Retinal pigment epithelial cell (primary cell): Measurements from ENCODE around the gene PKNOX2.
A peak's percentile ranks its signal among the peaks of the same experiment; 100 is the strongest.

Experiments
- DNase-seq: peaks from one replicate; pipeline ENCODE4 v3.0.0-alpha.2; 2010; ENCODE audit warnings: low read depth
- H3K4me3 ChIP-seq: 2 replicates; pipeline ENCODE4 v1.5.1; 2011; ENCODE audit warnings: mild to moderate bottlenecking, low read length, control low read depth, moderate library complexity
- TF ChIP-seq, protein P1 (sequence below): conservative IDR thresholded peaks from 2 replicates; pipeline ENCODE4 v1.5.1; 2011; ENCODE audit warnings: low read depth, low read length, control low read depth, inconsistent platforms

The PKNOX2 gene

GRCh38 chr11:125162743-125163142, 1.8 kb upstream of the PKNOX2 start:
- TF ChIP-seq, protein P1, sequence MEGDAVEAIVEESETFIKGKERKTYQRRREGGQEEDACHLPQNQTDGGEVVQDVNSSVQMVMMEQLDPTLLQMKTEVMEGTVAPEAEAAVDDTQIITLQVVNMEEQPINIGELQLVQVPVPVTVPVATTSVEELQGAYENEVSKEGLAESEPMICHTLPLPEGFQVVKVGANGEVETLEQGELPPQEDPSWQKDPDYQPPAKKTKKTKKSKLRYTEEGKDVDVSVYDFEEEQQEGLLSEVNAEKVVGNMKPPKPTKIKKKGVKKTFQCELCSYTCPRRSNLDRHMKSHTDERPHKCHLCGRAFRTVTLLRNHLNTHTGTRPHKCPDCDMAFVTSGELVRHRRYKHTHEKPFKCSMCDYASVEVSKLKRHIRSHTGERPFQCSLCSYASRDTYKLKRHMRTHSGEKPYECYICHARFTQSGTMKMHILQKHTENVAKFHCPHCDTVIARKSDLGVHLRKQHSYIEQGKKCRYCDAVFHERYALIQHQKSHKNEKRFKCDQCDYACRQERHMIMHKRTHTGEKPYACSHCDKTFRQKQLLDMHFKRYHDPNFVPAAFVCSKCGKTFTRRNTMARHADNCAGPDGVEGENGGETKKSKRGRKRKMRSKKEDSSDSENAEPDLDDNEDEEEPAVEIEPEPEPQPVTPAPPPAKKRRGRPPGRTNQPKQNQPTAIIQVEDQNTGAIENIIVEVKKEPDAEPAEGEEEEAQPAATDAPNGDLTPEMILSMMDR, result no peak
- no peak for DNase-seq
- H3K4me3 ChIP-seq, result no peak overlapping the region

- DNase-seq, result no peak
- TF ChIP-seq, protein P1, result no peak
- no peak overlapping the region for H3K4me3 ChIP-seq
These were observed 1.0 kb upstream of the PKNOX2 start for GRCh38 chr11:125163431-125164063.

DNA sequence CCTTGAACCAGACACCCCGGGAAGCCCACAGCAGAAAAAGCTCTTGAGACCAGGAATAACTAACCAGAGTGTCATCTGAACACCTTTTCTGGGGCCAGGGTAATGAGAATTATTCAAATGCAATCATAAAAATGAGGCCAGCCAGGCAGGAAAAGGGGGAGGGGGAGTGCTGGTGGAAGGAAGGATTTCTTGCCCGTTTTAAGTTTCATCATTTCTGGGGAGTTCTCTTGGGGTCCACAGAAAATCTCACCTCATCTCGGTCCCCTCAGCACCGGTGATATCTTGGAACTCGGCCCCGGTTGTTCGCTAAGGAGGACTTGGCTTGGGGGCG, 495 bp upstream of the PKNOX2 start:
- TF ChIP-seq, protein P1, result no peak
- peak overlapping the region; percentile 22 for H3K4me3 ChIP-seq
- no peak for DNase-seq

- DNase-seq, result no peak
- TF ChIP-seq, protein P1, result no peak
- H3K4me3 ChIP-seq, result peak overlapping the region; percentile 60
These were observed 726 bp downstream of the PKNOX2 start for GRCh38 chr11:125165111-125165842.

GRCh38 chr11:125165843-125166763, 1.6 kb downstream of the PKNOX2 start:
- peak overlapping the region; percentile 60 for H3K4me3 ChIP-seq
- DNase-seq, result no peak
- TF ChIP-seq, protein P1, result no peak

DNA sequence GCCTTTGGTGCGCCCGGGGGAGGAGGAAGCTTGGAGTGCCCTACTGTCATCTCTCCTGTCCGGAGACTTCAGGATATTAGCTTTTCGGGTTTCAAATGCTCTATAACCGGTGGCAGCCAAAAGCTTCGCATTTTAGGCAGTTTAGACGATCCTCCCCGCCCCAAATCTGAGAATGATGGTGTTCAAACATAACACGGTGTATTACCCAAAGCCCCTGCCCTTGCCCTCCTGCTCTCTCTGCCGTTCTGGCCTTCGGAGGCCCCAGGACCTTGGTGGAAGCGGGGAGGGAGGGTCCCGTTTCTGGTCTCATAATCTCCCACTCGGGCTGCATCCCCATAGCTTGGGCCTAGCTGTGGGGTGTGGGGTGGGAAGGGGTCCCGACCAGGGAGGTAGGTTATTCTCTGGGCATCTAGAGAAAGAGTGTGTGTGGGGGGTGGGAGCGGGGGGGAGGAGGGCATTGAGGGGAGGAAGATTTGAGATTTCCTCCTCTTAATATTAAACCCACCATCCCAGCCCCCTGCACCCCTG, 2.3 kb downstream of the PKNOX2 start:
- no peak for DNase-seq
- TF ChIP-seq, protein P1, result no peak
- peak overlapping the region; percentile 60 for H3K4me3 ChIP-seq
